ENCODE measurements around the gene MZB1.

The MZB1 gene

DNA sequence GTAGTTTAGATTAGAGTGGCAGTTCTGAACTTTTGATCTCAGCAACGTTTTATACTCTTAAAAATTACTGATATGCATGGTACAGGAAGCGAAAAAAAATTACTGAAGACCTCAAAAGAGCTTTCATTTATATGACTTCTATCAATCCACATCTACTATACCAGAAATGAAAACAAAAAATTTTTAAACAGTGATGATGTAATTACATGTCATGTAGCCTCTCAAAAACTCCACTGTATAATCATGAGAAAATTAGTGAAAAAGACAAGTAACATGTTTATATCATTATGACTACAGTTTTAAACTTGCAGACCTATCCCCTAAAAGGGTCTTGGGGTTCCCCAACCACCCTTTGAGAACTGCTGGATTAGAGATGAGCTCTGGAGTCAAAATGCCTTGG, 40.3 kb upstream of the MZB1 start:
- Mint-ChIP-seq H3K27ac (no peak overlapping the region), H3K9me3 (no peaks in the 10 kb centered on the region), H3K27me3 (ENCODE audit: low read depth, poor library complexity) (no peaks in the 10 kb centered on the region), H3K4me3 (no peak overlapping the region), H3K36me3 (ENCODE audit: low read depth) (peaks cover 43% of the 10 kb centered on the region), H3K4me1 (no peaks in the 10 kb centered on the region)
- DNase-seq, result no peak
- TF ChIP-seq, protein P1, sequence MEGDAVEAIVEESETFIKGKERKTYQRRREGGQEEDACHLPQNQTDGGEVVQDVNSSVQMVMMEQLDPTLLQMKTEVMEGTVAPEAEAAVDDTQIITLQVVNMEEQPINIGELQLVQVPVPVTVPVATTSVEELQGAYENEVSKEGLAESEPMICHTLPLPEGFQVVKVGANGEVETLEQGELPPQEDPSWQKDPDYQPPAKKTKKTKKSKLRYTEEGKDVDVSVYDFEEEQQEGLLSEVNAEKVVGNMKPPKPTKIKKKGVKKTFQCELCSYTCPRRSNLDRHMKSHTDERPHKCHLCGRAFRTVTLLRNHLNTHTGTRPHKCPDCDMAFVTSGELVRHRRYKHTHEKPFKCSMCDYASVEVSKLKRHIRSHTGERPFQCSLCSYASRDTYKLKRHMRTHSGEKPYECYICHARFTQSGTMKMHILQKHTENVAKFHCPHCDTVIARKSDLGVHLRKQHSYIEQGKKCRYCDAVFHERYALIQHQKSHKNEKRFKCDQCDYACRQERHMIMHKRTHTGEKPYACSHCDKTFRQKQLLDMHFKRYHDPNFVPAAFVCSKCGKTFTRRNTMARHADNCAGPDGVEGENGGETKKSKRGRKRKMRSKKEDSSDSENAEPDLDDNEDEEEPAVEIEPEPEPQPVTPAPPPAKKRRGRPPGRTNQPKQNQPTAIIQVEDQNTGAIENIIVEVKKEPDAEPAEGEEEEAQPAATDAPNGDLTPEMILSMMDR (IDR thresholded peaks at IDR 0.05), result no peak

DNA sequence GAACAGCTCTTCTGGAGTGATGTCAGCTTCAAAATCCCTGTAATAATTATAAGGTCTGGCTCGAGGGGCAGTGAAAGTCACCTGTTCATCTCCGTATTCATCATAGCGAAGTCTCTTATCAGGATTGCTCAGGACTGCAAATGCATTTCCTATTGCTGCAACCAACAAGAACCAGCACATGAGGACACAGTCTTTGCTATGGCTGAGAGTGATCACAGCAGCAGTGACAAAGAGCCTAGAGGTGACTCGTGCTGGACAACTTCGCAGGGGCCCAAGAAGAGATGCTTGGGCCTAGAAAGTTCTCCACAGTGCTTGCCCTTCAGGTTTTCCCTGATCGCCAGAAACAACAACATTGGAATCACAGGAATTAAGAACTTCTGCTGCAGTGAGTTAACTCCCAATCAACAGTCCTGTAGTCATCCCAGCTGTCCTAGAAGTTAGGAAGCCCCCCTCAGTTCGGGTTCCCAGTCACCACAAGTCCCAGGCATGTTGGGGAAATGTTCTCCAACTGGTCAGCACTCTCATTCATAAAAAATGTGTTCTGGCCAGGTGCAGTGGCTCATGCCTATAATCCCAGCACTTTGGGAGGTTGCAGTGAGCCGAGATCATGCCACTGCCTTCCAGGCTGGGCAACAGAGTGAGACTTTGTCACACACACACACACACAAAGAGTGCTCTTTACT, 36.6 kb upstream of the MZB1 start:
- peaks cover 53% of the 10 kb centered on the region for H3K36me3 Mint-ChIP-seq (ENCODE audit: low read depth)
- H3K4me1 Mint-ChIP-seq, result peaks cover 5% of the 10 kb centered on the region
- H3K27me3 Mint-ChIP-seq (ENCODE audit: low read depth, poor library complexity), result no peaks in the 10 kb centered on the region
- DNase-seq, result no peak
- TF ChIP-seq, protein P1 (IDR thresholded peaks at IDR 0.05), result no peak
- no peak overlapping the region for H3K4me3 Mint-ChIP-seq
- no peak overlapping the region for H3K27ac Mint-ChIP-seq
- H3K9me3 Mint-ChIP-seq, result no peaks in the 10 kb centered on the region

DNA sequence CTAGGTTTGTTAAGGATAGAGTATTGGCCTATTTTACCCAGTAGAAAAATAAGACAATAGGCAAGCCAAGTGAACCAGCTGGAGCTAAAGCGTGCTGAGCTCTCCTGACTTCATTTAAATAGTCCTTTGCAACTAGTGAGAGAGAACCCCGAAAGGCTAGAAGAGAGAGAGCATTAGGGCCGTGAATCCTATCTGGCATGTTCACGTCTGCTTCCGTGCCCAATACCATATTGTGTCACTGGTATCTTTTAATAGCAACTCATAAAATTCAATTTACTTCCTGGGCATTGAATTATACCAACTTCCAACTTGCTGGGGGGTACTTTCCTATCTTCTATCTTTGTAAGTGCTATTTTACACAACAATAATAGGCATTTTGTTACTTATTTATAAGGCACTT, 35.8 kb upstream of the MZB1 start:
- Mint-ChIP-seq H3K36me3 (ENCODE audit: low read depth) (peaks cover 58% of the 10 kb centered on the region), H3K4me1 (peaks cover 5% of the 10 kb centered on the region), H3K9me3 (no peaks in the 10 kb centered on the region), H3K27ac (no peak overlapping the region), H3K27me3 (ENCODE audit: low read depth, poor library complexity) (no peaks in the 10 kb centered on the region), H3K4me3 (no peak overlapping the region)
- TF ChIP-seq, protein P1 (IDR thresholded peaks at IDR 0.05), result no peak
- DNase-seq, result no peak

DNA sequence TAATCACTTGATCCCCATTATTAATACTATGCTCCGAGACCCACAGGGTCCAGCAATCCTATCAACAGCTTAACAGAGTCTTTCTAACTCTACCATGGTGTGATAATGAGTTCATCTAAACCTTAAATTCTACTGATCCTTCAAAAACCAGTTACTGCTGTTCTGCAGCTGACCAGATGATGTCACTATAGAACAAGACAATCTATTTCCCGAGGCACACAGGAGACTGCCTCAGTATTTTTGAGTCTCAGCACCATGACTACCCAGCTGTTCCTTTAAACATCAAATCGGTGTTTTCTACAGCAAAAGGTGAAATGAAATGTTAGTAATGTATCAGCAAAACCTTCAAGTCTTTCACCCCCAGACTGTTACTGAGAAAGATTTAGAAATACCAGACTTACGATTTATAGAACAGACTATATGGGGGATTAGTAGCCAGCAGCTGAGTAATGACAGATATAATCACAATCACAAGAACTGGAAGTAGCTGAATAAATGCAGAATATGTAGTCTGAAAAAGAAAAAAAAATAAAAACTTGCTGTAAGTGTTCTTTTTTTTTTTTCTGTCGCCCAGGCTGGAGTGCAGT, 32.7 kb upstream of the MZB1 start:
- H3K4me1 Mint-ChIP-seq, result peaks cover 5% of the 10 kb centered on the region
- H3K27me3 Mint-ChIP-seq (ENCODE audit: low read depth, poor library complexity), result no peaks in the 10 kb centered on the region
- peak; percentile 34 for DNase-seq
- peaks cover 55% of the 10 kb centered on the region for H3K36me3 Mint-ChIP-seq (ENCODE audit: low read depth)
- no peaks in the 10 kb centered on the region for H3K9me3 Mint-ChIP-seq
- no peak overlapping the region for H3K27ac Mint-ChIP-seq
- no peak overlapping the region for H3K4me3 Mint-ChIP-seq
- TF ChIP-seq, protein P1 (IDR thresholded peaks at IDR 0.05), result peak; percentile 88

DNA sequence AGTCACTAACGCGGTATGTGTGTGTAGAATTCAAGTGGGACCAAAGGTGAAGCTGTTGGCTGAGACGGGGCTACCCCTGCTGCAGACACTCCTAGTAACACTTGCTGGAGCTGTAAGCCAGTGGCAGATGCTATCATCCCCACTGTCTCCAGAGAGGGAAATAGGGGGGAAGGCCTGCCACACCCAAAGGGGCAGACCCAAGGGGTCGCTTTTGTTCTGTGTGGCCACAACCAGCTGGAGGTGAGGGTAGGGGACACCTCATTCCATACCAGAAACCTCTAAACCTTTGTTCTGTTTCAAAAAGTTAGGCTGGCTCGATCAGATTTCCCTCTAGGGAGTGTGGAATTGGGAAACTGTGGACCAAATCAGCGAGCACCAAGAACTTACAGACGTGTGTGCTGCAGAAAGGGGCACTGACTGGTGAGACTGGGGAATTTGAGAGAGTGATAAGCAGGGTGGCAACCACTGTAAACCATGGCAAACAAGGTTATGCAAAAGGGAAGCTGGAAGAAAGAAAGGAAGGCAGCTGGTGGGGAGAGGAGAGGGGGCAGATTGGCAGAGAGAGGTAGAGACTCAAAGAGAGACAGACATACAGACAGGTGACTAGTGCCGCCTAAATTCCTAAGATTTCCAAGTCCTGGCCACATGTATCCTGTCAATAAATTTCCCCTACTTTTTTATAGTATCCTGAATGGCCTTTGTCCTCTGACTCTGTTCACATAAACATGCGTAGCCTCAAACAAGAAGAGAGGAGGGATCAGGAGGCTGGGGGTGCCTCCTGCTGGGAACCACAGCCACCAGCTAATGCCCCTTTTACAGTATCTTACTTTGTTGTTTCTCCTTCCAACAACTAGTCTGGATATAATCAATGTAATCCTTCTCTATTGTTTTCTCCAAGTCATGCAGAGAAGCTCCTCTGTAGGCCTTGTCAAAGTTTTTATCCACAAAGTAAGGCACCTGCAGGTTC, 29.8 kb upstream of the MZB1 start:
- Mint-ChIP-seq H3K27ac (no peak overlapping the region), H3K27me3 (ENCODE audit: low read depth, poor library complexity) (no peaks in the 10 kb centered on the region), H3K4me3 (no peak overlapping the region), H3K36me3 (ENCODE audit: low read depth) (peaks cover 64% of the 10 kb centered on the region), H3K4me1 (peaks cover 5% of the 10 kb centered on the region), H3K9me3 (no peaks in the 10 kb centered on the region)
- TF ChIP-seq, protein P1 (IDR thresholded peaks at IDR 0.05), result no peak
- no peak for DNase-seq

All from nephron progenitor cell (in vitro differentiated cells).